Measurements from ENCODE around the gene COPA.
"Not testable (repeated sequence)": the region's sequence is repeated elsewhere in the genome, so short reads cannot be mapped to it uniquely, and the experiment has no call there.

The COPA gene

GRCh38 chr1:160342953-160343869, at the start of gene COPA, which contains the start of gene NCSTN:
Gene COPA, minus strand, starts transcription at chr1:160343250. Its CDS starts 80 bp downstream, at chr1:160343170.
Gene NCSTN, plus strand, starts transcription at chr1:160343383. Its CDS starts 14 bp downstream, at chr1:160343397.
- DNase-seq, result peak; percentile 98

GRCh38 chr1:160388406-160388805, 45.4 kb upstream of the COPA start:
- not testable (repeated sequence) for DNase-seq

GRCh38 chr1:160384812-160385211, 41.8 kb upstream of the COPA start:
- not testable (repeated sequence) for DNase-seq

- no peak for DNase-seq
Observed at GRCh38 chr1:160377585-160378206, 34.6 kb upstream of the COPA start.

- DNase-seq, result peak; percentile 90
Observed at GRCh38 chr1:160376525-160377131, 33.6 kb upstream of the COPA start.

GRCh38 chr1:160375788-160376524, 32.9 kb upstream of the COPA start:
- DNase-seq, result peak; percentile 71

GRCh38 chr1:160374306-160375110, 31.5 kb upstream of the COPA start:
- DNase-seq, result peak; percentile 25

GRCh38 chr1:160373696-160374095, 30.6 kb upstream of the COPA start:
- peak; percentile 44 for DNase-seq

GRCh38 chr1:160371756-160372155, 28.7 kb upstream of the COPA start:
- DNase-seq, result no peak

GRCh38 chr1:160371346-160371631, 28.2 kb upstream of the COPA start:
- DNase-seq, result no peak

- DNase-seq, result no peak
Observed at GRCh38 chr1:160370561-160371345, 27.7 kb upstream of the COPA start.

GRCh38 chr1:160369087-160369486, 26.0 kb upstream of the COPA start:
- no peak for DNase-seq

GRCh38 chr1:160367934-160368923, 25.2 kb upstream of the COPA start:
- peak; percentile 88 for DNase-seq

- no peak for DNase-seq
Observed at GRCh38 chr1:160367516-160367900, 24.5 kb upstream of the COPA start.

GRCh38 chr1:160366731-160367515, 23.9 kb upstream of the COPA start, which contains the start of gene NHLH1:
Gene NHLH1, plus strand, starts transcription at chr1:160367071. Its CDS starts 3,661 bp downstream, at chr1:160370732.
- DNase-seq, result no peak

- DNase-seq, result no peak
Observed at GRCh38 chr1:160365325-160365724, 22.3 kb upstream of the COPA start.

- DNase-seq, result no peak
Observed at GRCh38 chr1:160363951-160364735, 21.1 kb upstream of the COPA start.

GRCh38 chr1:160363010-160363409, 20.0 kb upstream of the COPA start:
- no peak for DNase-seq
